Neural cell (in vitro differentiated cells): ENCODE measurements around the gene BTBD19. TPM values are rescaled to one million over a fixed set of nuclear protein-coding genes. Genes with fewer than 3 reads are reported as not detected.

ENCODE experiments used
- H2AFZ ChIP-seq: fragments of 200-600, 300-800 bp; sonication (generic), shearing (Covaris generic); 2 replicates; pipeline ENCODE4 v1.6.0; 2014; ENCODE audit warnings: low read depth, mild to moderate bottlenecking, antibody characterized with exemption, low read length, moderate library complexity
- H3F3A ChIP-seq: fragments of 200-600 bp; shearing (Covaris generic); 2 replicates; pipeline ENCODE4 v1.6.1; 2016; ENCODE audit warnings: mild to moderate bottlenecking, moderate library complexity, mixed read lengths, antibody characterized with exemption, low read length; ENCODE audit not compliant: insufficient read depth, poor library complexity, severe bottlenecking
- H3K27ac ChIP-seq: fragments of 200-600, 300-800 bp; sonication (generic), shearing (Covaris generic); 2 replicates; pipeline ENCODE4 v1.5.1; 2014; ENCODE audit warnings: mild to moderate bottlenecking, low read length, moderate library complexity
- H3K27me3 ChIP-seq: fragments of 300-800, 200-600 bp; sonication (generic), shearing (Covaris generic); 2 replicates; pipeline ENCODE4 v1.6.0; 2014; ENCODE audit warnings: mild to moderate bottlenecking, low read depth, low read length, moderate library complexity; ENCODE audit not compliant: insufficient read depth
- H3K36me3 ChIP-seq: fragments of 300-800, 200-600 bp; sonication (generic), shearing (Covaris generic); 2 replicates; pipeline ENCODE4 v1.5.1; 2014; ENCODE audit warnings: mild to moderate bottlenecking, antibody characterized with exemption, low read length, moderate library complexity; ENCODE audit not compliant: insufficient read depth
- H3K4me2 ChIP-seq: fragments of 300-800, 200-600 bp; sonication (generic), shearing (Covaris generic); 2 replicates; pipeline ENCODE4 v1.6.0; 2014; ENCODE audit warnings: mild to moderate bottlenecking, low read length
- H3K4me3 ChIP-seq: fragments of 300-800, 200-600 bp; sonication (generic), shearing (Covaris generic); 2 replicates; pipeline ENCODE4 v1.5.1; 2014; ENCODE audit warnings: mild to moderate bottlenecking, low read length, moderate library complexity
- H3K79me2 ChIP-seq: fragments of 200-600 bp; shearing (Covaris generic); replicated peaks from 2 replicates; pipeline ENCODE4 v1.6.0; 2014; ENCODE audit warnings: mild to moderate bottlenecking, low read length, moderate library complexity; ENCODE audit not compliant: insufficient read depth
- H3K9ac ChIP-seq: fragments of 300-800, 200-600 bp; sonication (generic), shearing (Covaris generic); 2 replicates; pipeline ENCODE4 v1.6.1; 2016; ENCODE audit warnings: mild to moderate bottlenecking, low read length, mixed read lengths
- H3K9me2 ChIP-seq: fragments of 200-600 bp; shearing (Covaris generic); 2 replicates; pipeline ENCODE4 v1.6.1; 2016; ENCODE audit warnings: mild to moderate bottlenecking, low read length, mixed read lengths; ENCODE audit not compliant: insufficient read depth
- H3K9me3 ChIP-seq: fragments of 200-600, 300-800 bp; sonication (generic), shearing (Covaris generic); 2 replicates; pipeline ENCODE4 v1.6.1; 2016; ENCODE audit warnings: mild to moderate bottlenecking, mixed run types, low read length, moderate library complexity, mixed read lengths
- H4K20me1 ChIP-seq: fragments of 200-600 bp; shearing (Covaris generic); 2 replicates; pipeline ENCODE4 v1.6.1; 2016; ENCODE audit warnings: mild to moderate bottlenecking, mixed run types; ENCODE audit not compliant: insufficient read depth
- EP300 ChIP-seq: fragments of 450-650 bp; conservative IDR thresholded peaks from 2 replicates; pipeline ENCODE4 v1.6.1; 2014; ENCODE audit warnings: antibody characterized with exemption, mild to moderate bottlenecking, moderate library complexity; ENCODE audit not compliant: poor library complexity, severe bottlenecking
- EZH2 ChIP-seq: fragments of 200-600, 300-800 bp; shearing (Covaris generic), sonication (generic); IDR thresholded peaks from 2 replicates; pipeline ENCODE4 v1.6.1; 2014; ENCODE audit warnings: antibody characterized with exemption, low read length, borderline replicate concordance, mild to moderate bottlenecking; ENCODE audit not compliant: insufficient read depth, poor library complexity, severe bottlenecking
- MXI1 ChIP-seq: fragments of 450-650 bp; conservative IDR thresholded peaks from 2 replicates; pipeline ENCODE4 v1.6.1; 2014; ENCODE audit warnings: antibody characterized with exemption, mild to moderate bottlenecking; ENCODE audit not compliant: poor library complexity, severe bottlenecking
- POLR2AphosphoS5 ChIP-seq: IDR thresholded peaks from 2 replicates; pipeline ENCODE4 v1.6.1; 2012
- RAD21 ChIP-seq: fragments of 450-650 bp; conservative IDR thresholded peaks from 2 replicates; pipeline ENCODE4 v1.6.1; 2014; ENCODE audit warnings: antibody characterized with exemption, mild to moderate bottlenecking, moderate library complexity
- SMC3 ChIP-seq: fragments of 450-650 bp; conservative IDR thresholded peaks from 2 replicates; pipeline ENCODE4 v1.6.1; 2014; ENCODE audit warnings: antibody characterized with exemption, mild to moderate bottlenecking, moderate library complexity; ENCODE audit not compliant: poor library complexity
- TAF1 ChIP-seq: IDR thresholded peaks from 2 replicates; pipeline ENCODE4 v1.6.1; 2012; ENCODE audit warnings: low read depth
- polyA plus RNA-seq: library from polyadenylated mRNA; depleted of rRNA; stranded (reverse); fragments of >200 nt; gene quantifications from 2 replicates; pipeline ENCODE4 v1.2.3, GENCODE V29; 2014
- TF ChIP-seq, protein P1 (sequence below): IDR thresholded peaks from 2 replicates; pipeline ENCODE4 v1.6.1; 2012; ENCODE audit warnings: borderline replicate concordance
- TF ChIP-seq, protein P2 (sequence below): fragments of 450-650 bp; IDR thresholded peaks from 2 replicates; pipeline ENCODE4 v1.5.1; 2014; ENCODE audit warnings: antibody characterized with exemption, mild to moderate bottlenecking, moderate library complexity; ENCODE audit not compliant: poor library complexity, severe bottlenecking

The BTBD19 gene
- polyA plus RNA-seq, 1 donor from 2014 or later = not detected

DNA sequence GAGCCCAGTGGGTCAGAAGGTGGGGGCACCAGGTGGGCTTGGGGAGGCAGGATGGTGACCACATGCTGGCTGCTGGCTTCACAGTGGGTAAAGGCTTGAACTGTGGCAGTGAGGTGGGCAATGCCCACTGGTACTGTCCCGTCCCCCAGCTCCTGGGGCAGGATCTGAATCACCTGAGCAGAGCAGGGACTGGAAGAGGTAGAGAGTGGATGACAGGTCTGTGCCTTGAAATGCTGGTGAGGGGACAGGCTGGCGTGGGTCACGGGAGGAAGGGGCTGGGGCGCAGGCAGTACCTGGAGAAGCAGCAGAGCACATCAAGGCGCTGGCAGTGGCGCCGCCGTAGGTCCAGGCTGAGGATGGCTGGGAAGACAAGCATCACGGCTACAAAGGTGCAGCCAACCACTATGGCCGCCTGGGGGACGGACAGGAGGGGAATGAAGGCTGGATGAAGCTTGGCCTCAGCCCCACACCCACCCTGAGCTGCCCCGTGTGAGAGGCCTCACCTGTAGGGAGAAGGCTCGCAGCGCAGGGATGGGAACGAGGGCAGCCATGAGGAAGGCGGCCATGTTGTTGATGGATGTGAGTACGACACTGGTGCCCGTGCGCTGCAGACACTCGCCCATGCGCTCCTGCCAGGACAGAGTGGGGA, 19.8 kb downstream of the BTBD19 start:
- no peaks in the 10 kb centered on the region for H3K9me2 ChIP-seq
- no peaks in the 10 kb centered on the region for H3K36me3 ChIP-seq
- H3K4me3 ChIP-seq = no peak overlapping the region
- no peaks in the 10 kb centered on the region for H3K79me2 ChIP-seq
- no peak overlapping the region for H3K9ac ChIP-seq
- H3K4me2 ChIP-seq = no peak overlapping the region
- H2AFZ ChIP-seq = no peak overlapping the region
- H3K27ac ChIP-seq = no peak overlapping the region
- H3F3A ChIP-seq = no peaks in the 10 kb centered on the region
- no peaks in the 10 kb centered on the region for H4K20me1 ChIP-seq
- no peaks in the 10 kb centered on the region for H3K9me3 ChIP-seq
- TF ChIP-seq RAD21 (no peak), EZH2 (no peak), TAF1 (no peak), MXI1 (no peak), POLR2AphosphoS5 (no peak), SMC3 (no peak), EP300 (no peak)
- TF ChIP-seq, protein P1, sequence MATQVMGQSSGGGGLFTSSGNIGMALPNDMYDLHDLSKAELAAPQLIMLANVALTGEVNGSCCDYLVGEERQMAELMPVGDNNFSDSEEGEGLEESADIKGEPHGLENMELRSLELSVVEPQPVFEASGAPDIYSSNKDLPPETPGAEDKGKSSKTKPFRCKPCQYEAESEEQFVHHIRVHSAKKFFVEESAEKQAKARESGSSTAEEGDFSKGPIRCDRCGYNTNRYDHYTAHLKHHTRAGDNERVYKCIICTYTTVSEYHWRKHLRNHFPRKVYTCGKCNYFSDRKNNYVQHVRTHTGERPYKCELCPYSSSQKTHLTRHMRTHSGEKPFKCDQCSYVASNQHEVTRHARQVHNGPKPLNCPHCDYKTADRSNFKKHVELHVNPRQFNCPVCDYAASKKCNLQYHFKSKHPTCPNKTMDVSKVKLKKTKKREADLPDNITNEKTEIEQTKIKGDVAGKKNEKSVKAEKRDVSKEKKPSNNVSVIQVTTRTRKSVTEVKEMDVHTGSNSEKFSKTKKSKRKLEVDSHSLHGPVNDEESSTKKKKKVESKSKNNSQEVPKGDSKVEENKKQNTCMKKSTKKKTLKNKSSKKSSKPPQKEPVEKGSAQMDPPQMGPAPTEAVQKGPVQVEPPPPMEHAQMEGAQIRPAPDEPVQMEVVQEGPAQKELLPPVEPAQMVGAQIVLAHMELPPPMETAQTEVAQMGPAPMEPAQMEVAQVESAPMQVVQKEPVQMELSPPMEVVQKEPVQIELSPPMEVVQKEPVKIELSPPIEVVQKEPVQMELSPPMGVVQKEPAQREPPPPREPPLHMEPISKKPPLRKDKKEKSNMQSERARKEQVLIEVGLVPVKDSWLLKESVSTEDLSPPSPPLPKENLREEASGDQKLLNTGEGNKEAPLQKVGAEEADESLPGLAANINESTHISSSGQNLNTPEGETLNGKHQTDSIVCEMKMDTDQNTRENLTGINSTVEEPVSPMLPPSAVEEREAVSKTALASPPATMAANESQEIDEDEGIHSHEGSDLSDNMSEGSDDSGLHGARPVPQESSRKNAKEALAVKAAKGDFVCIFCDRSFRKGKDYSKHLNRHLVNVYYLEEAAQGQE = no peak
- TF ChIP-seq, protein P2, sequence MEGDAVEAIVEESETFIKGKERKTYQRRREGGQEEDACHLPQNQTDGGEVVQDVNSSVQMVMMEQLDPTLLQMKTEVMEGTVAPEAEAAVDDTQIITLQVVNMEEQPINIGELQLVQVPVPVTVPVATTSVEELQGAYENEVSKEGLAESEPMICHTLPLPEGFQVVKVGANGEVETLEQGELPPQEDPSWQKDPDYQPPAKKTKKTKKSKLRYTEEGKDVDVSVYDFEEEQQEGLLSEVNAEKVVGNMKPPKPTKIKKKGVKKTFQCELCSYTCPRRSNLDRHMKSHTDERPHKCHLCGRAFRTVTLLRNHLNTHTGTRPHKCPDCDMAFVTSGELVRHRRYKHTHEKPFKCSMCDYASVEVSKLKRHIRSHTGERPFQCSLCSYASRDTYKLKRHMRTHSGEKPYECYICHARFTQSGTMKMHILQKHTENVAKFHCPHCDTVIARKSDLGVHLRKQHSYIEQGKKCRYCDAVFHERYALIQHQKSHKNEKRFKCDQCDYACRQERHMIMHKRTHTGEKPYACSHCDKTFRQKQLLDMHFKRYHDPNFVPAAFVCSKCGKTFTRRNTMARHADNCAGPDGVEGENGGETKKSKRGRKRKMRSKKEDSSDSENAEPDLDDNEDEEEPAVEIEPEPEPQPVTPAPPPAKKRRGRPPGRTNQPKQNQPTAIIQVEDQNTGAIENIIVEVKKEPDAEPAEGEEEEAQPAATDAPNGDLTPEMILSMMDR = no peak
- no peaks in the 10 kb centered on the region for H3K27me3 ChIP-seq

DNA sequence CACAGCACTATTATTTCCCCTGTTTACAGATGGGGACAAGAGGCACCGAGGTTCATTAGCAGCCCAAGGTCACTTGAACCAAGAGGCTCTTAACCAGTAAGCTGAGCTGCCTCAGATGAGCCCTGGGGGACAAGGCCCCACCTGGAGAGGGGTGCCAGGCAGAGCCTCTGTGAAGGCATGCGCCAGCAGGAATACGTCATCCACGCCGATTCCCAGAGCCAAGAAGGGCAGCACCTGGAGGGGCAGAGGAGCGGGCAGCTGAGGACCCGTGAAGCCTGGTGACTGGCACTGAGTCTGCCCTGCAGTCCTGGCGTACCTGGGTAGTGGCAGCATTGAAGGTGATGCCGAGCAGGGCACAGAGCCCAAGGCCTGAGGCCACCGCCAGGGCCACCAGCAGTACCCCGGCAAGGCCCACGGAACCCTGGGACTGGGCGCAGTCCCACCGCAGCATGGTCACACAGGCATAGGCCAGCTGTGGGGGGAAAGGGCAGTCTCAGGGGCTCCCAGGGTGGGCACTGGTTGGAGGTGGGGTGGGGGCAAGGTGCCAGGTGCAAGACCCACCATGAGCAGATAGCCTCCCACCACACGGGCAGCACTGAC, 20.6 kb downstream of the BTBD19 start:
- Histone ChIP-seq H2AFZ (no peak overlapping the region), H3K79me2 (no peaks in the 10 kb centered on the region), H3K9ac (no peak overlapping the region), H3K36me3 (no peaks in the 10 kb centered on the region), H3K9me2 (no peaks in the 10 kb centered on the region), H4K20me1 (no peaks in the 10 kb centered on the region), H3K27me3 (no peaks in the 10 kb centered on the region), H3K27ac (no peak overlapping the region), H3K4me3 (no peak overlapping the region), H3F3A (no peaks in the 10 kb centered on the region), H3K4me2 (no peak overlapping the region), H3K9me3 (no peaks in the 10 kb centered on the region)
- TF ChIP-seq EP300 (no peak), MXI1 (no peak), RAD21 (no peak), POLR2AphosphoS5 (no peak), SMC3 (no peak), EZH2 (no peak), TAF1 (no peak)
- TF ChIP-seq, protein P2 = no peak
- TF ChIP-seq, protein P1 = no peak
